HG02981 (cell line): ENCODE results near the gene MOB3C.
"Not testable (repeated sequence)": the region's sequence is repeated elsewhere in the genome, so short reads cannot be mapped to it uniquely, and the experiment has no call there.

Experiments
- ATAC-seq: cut with Tn5 transposase; IDR thresholded peaks from one replicate; pipeline ENCODE4 v1.9.1; 2021; ENCODE audit warnings: mild to moderate bottlenecking, moderate library complexity; ENCODE audit not compliant: unreplicated experiment

The MOB3C gene

GRCh38 chr1:46616277-46617107, at the start of gene MOB3C:
Gene MOB3C (minus strand): TSS chr1:46616811. CDS start chr1:46613321, 3,490 bp downstream.
- ATAC-seq, result peak; percentile 63

GRCh38 chr1:46665983-46666382, 49.4 kb upstream of the MOB3C start:
- no peak for ATAC-seq

GRCh38 chr1:46662919-46663318, 46.3 kb upstream of the MOB3C start:
- not testable (repeated sequence) for ATAC-seq

GRCh38 chr1:46660116-46660515, 43.5 kb upstream of the MOB3C start:
- ATAC-seq, result peak; percentile 76

GRCh38 chr1:46659307-46659870, 42.8 kb upstream of the MOB3C start:
- no peak for ATAC-seq

GRCh38 chr1:46657775-46658174, 41.2 kb upstream of the MOB3C start:
- no peak for ATAC-seq

- ATAC-seq, result no peak
These were observed 40.0 kb upstream of the MOB3C start for GRCh38 chr1:46656643-46657042.

- no peak for ATAC-seq
These were observed 39.2 kb upstream of the MOB3C start for GRCh38 chr1:46655848-46656247.

- ATAC-seq, result not testable (repeated sequence)
These were observed 38.1 kb upstream of the MOB3C start for GRCh38 chr1:46654698-46655097.

- no peak for ATAC-seq
These were observed 37.4 kb upstream of the MOB3C start for GRCh38 chr1:46654012-46654411.

GRCh38 chr1:46653405-46653958, 36.9 kb upstream of the MOB3C start:
- no peak for ATAC-seq

GRCh38 chr1:46652321-46653100, 35.9 kb upstream of the MOB3C start:
- no peak for ATAC-seq

- not testable (repeated sequence) for ATAC-seq
These were observed 34.5 kb upstream of the MOB3C start for GRCh38 chr1:46651152-46651551.

- no peak for ATAC-seq
These were observed 33.9 kb upstream of the MOB3C start for GRCh38 chr1:46650491-46650890.

GRCh38 chr1:46649764-46650163, 33.2 kb upstream of the MOB3C start:
- no peak for ATAC-seq

GRCh38 chr1:46647611-46648010, 31.0 kb upstream of the MOB3C start:
- no peak for ATAC-seq

GRCh38 chr1:46646844-46647243, 30.2 kb upstream of the MOB3C start:
- no peak for ATAC-seq

- ATAC-seq, result no peak
These were observed 29.7 kb upstream of the MOB3C start for GRCh38 chr1:46646331-46646730.

- ATAC-seq, result no peak
These were observed 29.2 kb upstream of the MOB3C start for GRCh38 chr1:46645815-46646214.

- ATAC-seq, result no peak
These were observed 26.8 kb upstream of the MOB3C start for GRCh38 chr1:46643368-46643775.

- ATAC-seq, result no peak
These were observed 25.6 kb upstream of the MOB3C start for GRCh38 chr1:46642115-46642680.
